Activated naive CD4-positive, alpha-beta T cell treated with anti-CD3 and anti-CD28 coated beads for 36 hours (primary cell): ENCODE data around the gene AARS2. TPM values are rescaled to one million over a fixed set of nuclear protein-coding genes. Genes with fewer than 3 reads are reported as not detected.
A peak's percentile ranks its signal among the peaks of the same experiment; 100 is the strongest.

Experiments
- CTCF ChIA-PET: fragments of 350-600 bp; sonication (Branson Sonifier 250); formaldehyde crosslinking; loops from one replicate; lab custom pipeline; 2021; ENCODE audit warnings: antibody characterized with exemption; lab: Charles Lee
- DNase-seq: peaks from one replicate; pipeline ENCODE4 v3.0.0-alpha.2; 2020
- H3K27ac Mint-ChIP-seq: one replicate; pipeline ENCODE4 v1.8.0; 2021; ENCODE audit warnings: mild to moderate bottlenecking, mixed read lengths
- H3K27me3 Mint-ChIP-seq: one replicate; pipeline ENCODE4 v1.8.0; 2021; ENCODE audit warnings: low read depth, mixed read lengths
- H3K36me3 Mint-ChIP-seq: one replicate; pipeline ENCODE4 v1.8.0; 2021; ENCODE audit warnings: low read depth, mixed read lengths
- H3K4me1 Mint-ChIP-seq: one replicate; pipeline ENCODE4 v1.8.0; 2021; ENCODE audit warnings: low read depth, mixed read lengths
- H3K4me3 Mint-ChIP-seq: one replicate; pipeline ENCODE4 v1.8.0; 2021; ENCODE audit warnings: mild to moderate bottlenecking, moderate library complexity, mixed read lengths
- H3K9me3 Mint-ChIP-seq: one replicate; pipeline ENCODE4 v1.8.0; 2021; ENCODE audit warnings: mixed read lengths
- intact Hi-C: fragments of 100-400 bp; cut with micrococcal nuclease; formaldehyde crosslinking; loops from one replicate; pipeline ENCODE4 v1.15.1; 2023
- total RNA-seq, 2 experiments: library from RNA; stranded (reverse); gene quantifications; one replicate each; pipeline ENCODE4 v1.2.3, GENCODE V29; 2021

The AARS2 gene
- total RNA-seq, 2 experiments from 2014 or later: 11.6 to 12.9 TPM

- peak; percentile 71 for DNase-seq
- CTCF ChIA-PET: interaction anchor here (0.9 to 4.6 kb wide), 4 partner anchors 15 to 121 kb away, joined by 3 to 36 read pairs (median 6); partner anchors contain the start of gene AARS2
- Mint-ChIP-seq H3K27ac (no peak overlapping the region), H3K27me3 (peaks cover 32% of the 10 kb centered on the region), H3K4me3 (peak overlapping the region; percentile 66), H3K9me3 (no peaks in the 10 kb centered on the region), H3K36me3 (peaks cover 11% of the 10 kb centered on the region), H3K4me1 (peaks cover 11% of the 10 kb centered on the region)
- intact Hi-C loops: loop anchor here (2.0 kb wide), 1 partner anchor 29 kb away; no protein-coding TSS in a partner anchor
These were observed 15.8 kb downstream of the AARS2 start for GRCh38 chr6:44297063-44298038.

GRCh38 chr6:44294832-44295791, 18.0 kb downstream of the AARS2 start:
- Mint-ChIP-seq H3K27ac (no peak overlapping the region), H3K4me3 (no peak overlapping the region), H3K36me3 (peaks cover 3% of the 10 kb centered on the region), H3K9me3 (no peaks in the 10 kb centered on the region), H3K27me3 (peaks cover 48% of the 10 kb centered on the region), H3K4me1 (peaks cover 11% of the 10 kb centered on the region)
- intact Hi-C loops: no loop called here
- CTCF ChIA-PET: interaction anchor here (0.6 to 4.6 kb wide), 6 partner anchors 11 to 123 kb away, joined by 3 to 36 read pairs (median 6); partner anchors contain the start of gene AARS2
- no peak for DNase-seq

GRCh38 chr6:44292661-44293365, 20.3 kb downstream of the AARS2 start:
- DNase-seq: no peak
- Mint-ChIP-seq H3K36me3 (no peaks in the 10 kb centered on the region), H3K9me3 (no peaks in the 10 kb centered on the region), H3K4me1 (peaks cover 6% of the 10 kb centered on the region), H3K27ac (no peak overlapping the region), H3K4me3 (no peak overlapping the region), H3K27me3 (peaks cover 54% of the 10 kb centered on the region)
- CTCF ChIA-PET: interaction anchor here (0.5 to 1.4 kb wide), 5 partner anchors 10 to 101 kb away, joined by 3 to 5 read pairs (median 3); no protein-coding TSS in a partner anchor
- intact Hi-C loops: no loop called here

- no peak overlapping the region for H3K4me3 Mint-ChIP-seq
- peaks cover 4% of the 10 kb centered on the region for H3K4me1 Mint-ChIP-seq
- H3K36me3 Mint-ChIP-seq: no peaks in the 10 kb centered on the region
- no peak overlapping the region for H3K27ac Mint-ChIP-seq
- peaks cover 62% of the 10 kb centered on the region for H3K27me3 Mint-ChIP-seq
- H3K9me3 Mint-ChIP-seq: no peaks in the 10 kb centered on the region
- DNase-seq: no peak
- CTCF ChIA-PET: interaction anchor here (1.4 kb wide), 1 partner anchor 13 kb away, joined by 5 read pairs; no protein-coding TSS in a partner anchor
- intact Hi-C loops: no loop called here
These were observed 21.3 kb downstream of the AARS2 start for GRCh38 chr6:44291841-44292240.

GRCh38 chr6:44289726-44290260, 23.4 kb downstream of the AARS2 start:
- no peak overlapping the region for H3K27ac Mint-ChIP-seq

GRCh38 chr6:44286747-44287146, 26.4 kb downstream of the AARS2 start:
- Mint-ChIP-seq H3K27ac (no peak overlapping the region), H3K36me3 (no peaks in the 10 kb centered on the region), H3K4me1 (no peaks in the 10 kb centered on the region), H3K9me3 (no peaks in the 10 kb centered on the region), H3K27me3 (peaks cover 51% of the 10 kb centered on the region), H3K4me3 (no peak overlapping the region)
- intact Hi-C loops: no loop called here
- DNase-seq: no peak
- CTCF ChIA-PET: interaction anchor here (2.4 kb wide), 1 partner anchor 18 kb away, joined by 12 read pairs; no protein-coding TSS in a partner anchor

More at GRCh38 chr6:44289726-44290260, 23.4 kb downstream of the AARS2 start:
- no peak for DNase-seq
- peaks cover 52% of the 10 kb centered on the region for H3K27me3 Mint-ChIP-seq
- H3K4me3 Mint-ChIP-seq: no peak overlapping the region
- H3K4me1 Mint-ChIP-seq: no peaks in the 10 kb centered on the region
- no peaks in the 10 kb centered on the region for H3K9me3 Mint-ChIP-seq
- intact Hi-C loops: no loop called here
- CTCF ChIA-PET: no interaction called here
- no peaks in the 10 kb centered on the region for H3K36me3 Mint-ChIP-seq

GRCh38 chr6:44286285-44286565, 26.9 kb downstream of the AARS2 start:
- CTCF ChIA-PET: no interaction called here
- no peak overlapping the region for H3K27ac Mint-ChIP-seq
- peaks cover 49% of the 10 kb centered on the region for H3K27me3 Mint-ChIP-seq
- H3K36me3 Mint-ChIP-seq: no peaks in the 10 kb centered on the region
- intact Hi-C loops: no loop called here
- H3K4me1 Mint-ChIP-seq: no peaks in the 10 kb centered on the region
- no peaks in the 10 kb centered on the region for H3K9me3 Mint-ChIP-seq
- no peak for DNase-seq
- H3K4me3 Mint-ChIP-seq: no peak overlapping the region

GRCh38 chr6:44285552-44286284, 27.4 kb downstream of the AARS2 start:
- Mint-ChIP-seq H3K27ac (no peak overlapping the region), H3K36me3 (no peaks in the 10 kb centered on the region), H3K9me3 (no peaks in the 10 kb centered on the region), H3K27me3 (peaks cover 44% of the 10 kb centered on the region), H3K4me3 (no peak overlapping the region), H3K4me1 (no peaks in the 10 kb centered on the region)
- DNase-seq: no peak
- CTCF ChIA-PET: interaction anchor here (1.2 kb wide), 1 partner anchor 27 kb away, joined by 3 read pairs; the partner anchor contains the start of gene AARS2
- intact Hi-C loops: no loop called here

- CTCF ChIA-PET: interaction anchor here (1.2 to 2.0 kb wide), 2 partner anchors 11 to 28 kb away, joined by 3 to 5 read pairs; partner anchors contain the start of gene AARS2
- intact Hi-C loops: no loop called here
- Mint-ChIP-seq H3K27ac (no peak overlapping the region), H3K27me3 (peaks cover 48% of the 10 kb centered on the region), H3K4me1 (no peaks in the 10 kb centered on the region), H3K4me3 (no peak overlapping the region), H3K9me3 (no peaks in the 10 kb centered on the region), H3K36me3 (no peaks in the 10 kb centered on the region)
- no peak for DNase-seq
These were observed 28.3 kb downstream of the AARS2 start for GRCh38 chr6:44284867-44285266.

GRCh38 chr6:44284121-44284520, 29.0 kb downstream of the AARS2 start:
- Mint-ChIP-seq H3K4me1 (no peaks in the 10 kb centered on the region), H3K27ac (no peak overlapping the region), H3K9me3 (no peaks in the 10 kb centered on the region), H3K27me3 (peaks cover 46% of the 10 kb centered on the region), H3K36me3 (no peaks in the 10 kb centered on the region), H3K4me3 (no peak overlapping the region)
- CTCF ChIA-PET: interaction anchor here (0.6 to 2.0 kb wide), 4 partner anchors 12 to 96 kb away, joined by 3 to 5 read pairs (median 4); partner anchors contain the start of gene AARS2
- intact Hi-C loops: no loop called here
- no peak for DNase-seq
